Cardiac septum (tissue), 1 donor: ENCODE data around the gene ATP6V0A1. TPM values are rescaled to one million over a fixed set of nuclear protein-coding genes. Genes with fewer than 3 reads are reported as not detected.
"Not testable (repeated sequence)": the region's sequence is repeated elsewhere in the genome, so short reads cannot be mapped to it uniquely, and the experiment has no call there.

Source experiments
- DNase-seq: peaks from one replicate; pipeline ENCODE4 v3.0.0-alpha.2; 2020; ENCODE audit warnings: low spot score
- intact Hi-C: fragments of 100-400 bp; cut with DNase I; formaldehyde crosslinking; loops from one replicate; pipeline ENCODE4 v1.14.0; 2022
- total RNA-seq: library from RNA; stranded (reverse); fragmentation: NEBNext Ultra II Directional; extraction: Animal tissue kit (Norgen Biotek cat#: 25700); gene quantifications from one replicate; pipeline ENCODE4 v1.2.1, GENCODE V29; 2021
- donor health status: DM: no; HTN: no; CAD: no.

ATP6V0A1 gene
- total RNA-seq, 1 donor from 2014 or later, result 40.3 TPM

DNA sequence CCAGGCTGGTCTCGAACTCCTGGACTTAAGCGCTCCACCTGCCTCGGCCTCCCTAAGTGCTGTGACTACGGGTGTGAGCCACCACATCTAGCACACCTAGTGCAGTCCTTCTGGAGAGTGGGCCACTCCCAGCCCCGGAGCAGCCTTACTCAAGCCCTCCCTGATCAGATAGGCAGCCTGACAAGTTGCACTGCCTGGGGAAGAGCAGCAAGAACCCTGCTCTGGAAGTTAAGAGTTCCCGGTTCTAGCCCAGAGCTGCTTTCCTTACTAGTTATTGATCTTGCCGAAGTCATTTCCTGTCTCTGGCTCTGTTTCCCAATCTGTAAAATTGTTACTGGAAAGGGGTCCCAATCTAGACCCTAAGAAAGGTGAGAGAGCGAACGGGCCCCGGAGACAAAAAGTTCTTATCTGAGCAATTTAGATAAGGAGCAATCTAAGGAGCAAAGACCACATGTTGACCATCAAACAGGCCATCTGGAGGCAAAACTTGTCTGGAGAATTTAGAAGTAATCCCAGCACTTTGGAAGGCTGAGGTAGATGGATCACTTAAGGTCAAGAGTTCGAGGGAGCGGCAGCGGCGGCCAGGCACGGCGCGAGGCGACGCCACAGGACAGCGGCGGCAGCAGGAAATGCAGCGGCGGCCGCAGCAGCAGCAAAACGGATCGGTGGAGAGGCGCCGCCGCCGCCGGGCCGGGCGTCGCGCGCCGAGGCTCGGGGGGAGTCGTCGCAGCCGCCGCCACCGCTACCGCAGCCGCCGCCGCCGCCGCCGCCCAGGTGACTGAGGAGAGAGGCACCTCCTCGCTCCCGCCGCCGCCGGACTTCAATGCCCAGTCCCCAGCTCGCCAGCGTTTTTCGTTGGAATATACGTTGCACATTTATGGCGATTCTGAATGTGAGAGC is 73.0 kb downstream of the ATP6V0A1 start:
- intact Hi-C loops, result loop anchor here (10.0 kb wide), 1 partner anchor 507 kb away; the partner anchor contains the start of gene NKIRAS2
- peak; percentile 85 for DNase-seq

DNA sequence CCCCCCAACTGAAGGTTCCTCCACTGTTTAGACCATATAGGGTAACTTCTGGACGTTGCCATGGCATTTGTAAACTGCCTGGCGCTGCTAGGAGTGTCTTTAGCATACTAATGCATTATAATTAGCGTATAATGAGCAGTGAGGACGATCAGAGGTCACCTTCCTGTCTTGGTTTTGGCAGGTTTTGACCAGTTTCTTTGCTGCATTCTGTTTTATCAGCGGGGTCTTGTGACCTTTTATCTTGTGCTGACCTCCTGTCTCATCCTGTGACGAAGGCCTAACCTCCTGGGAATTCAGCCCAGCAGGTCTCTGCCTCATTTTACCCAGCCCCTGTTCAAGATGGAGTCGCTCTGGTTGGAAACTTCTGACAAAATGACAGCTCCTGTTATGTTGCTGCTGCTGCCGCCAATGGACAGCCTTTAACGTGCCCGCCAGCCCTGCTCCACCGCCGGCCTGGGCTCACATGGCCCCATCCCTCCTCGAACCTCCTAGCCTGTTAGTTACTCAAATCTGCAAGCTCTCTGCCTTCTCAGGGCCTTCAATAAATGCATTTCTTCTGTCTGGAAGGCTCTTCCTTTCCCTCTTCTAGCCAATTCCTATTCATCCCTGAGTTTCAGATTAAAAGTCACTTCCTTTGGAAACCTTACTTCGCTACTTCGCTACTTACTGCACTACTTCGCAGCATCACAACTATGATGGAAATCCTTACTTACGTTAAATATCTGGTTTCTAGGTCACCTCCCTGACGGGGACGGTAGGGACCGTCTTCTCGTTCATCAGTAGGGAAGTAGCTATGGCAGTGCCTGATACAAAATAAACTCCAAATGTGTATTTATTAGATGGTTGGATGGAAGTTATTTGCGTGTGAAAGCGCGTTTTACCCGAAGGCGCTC is 76.7 kb downstream of the ATP6V0A1 start:
- no peak for DNase-seq
- intact Hi-C loops, result loop anchor here (10.0 kb wide), 1 partner anchor 511 kb away; the partner anchor contains the start of gene NKIRAS2

DNA sequence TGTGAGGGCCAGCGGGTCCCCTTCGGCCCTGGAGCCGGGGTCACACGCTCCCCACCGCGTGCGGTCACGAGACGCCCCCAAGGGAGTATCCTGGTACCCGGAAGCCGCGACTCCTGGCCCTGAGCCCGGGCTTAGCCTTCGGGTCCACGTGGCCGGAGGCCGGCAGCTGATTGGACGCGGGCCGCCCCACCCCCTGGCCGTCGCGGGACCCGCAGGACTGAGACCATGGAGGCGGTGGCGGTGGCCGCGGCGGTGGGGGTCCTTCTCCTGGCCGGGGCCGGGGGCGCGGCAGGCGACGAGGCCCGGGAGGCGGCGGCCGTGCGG is 77.3 kb downstream of the ATP6V0A1 start, which contains the start of gene NAGLU:
Gene NAGLU, plus strand, starts transcription at position 194 of the 324 bp plus-strand sequence. Its CDS starts 32 bp downstream, at position 226.
- peak; percentile 99 for DNase-seq
- intact Hi-C loops, result loop anchor here (10.0 kb wide), 1 partner anchor 511 kb away; the partner anchor contains the start of gene NKIRAS2

DNA sequence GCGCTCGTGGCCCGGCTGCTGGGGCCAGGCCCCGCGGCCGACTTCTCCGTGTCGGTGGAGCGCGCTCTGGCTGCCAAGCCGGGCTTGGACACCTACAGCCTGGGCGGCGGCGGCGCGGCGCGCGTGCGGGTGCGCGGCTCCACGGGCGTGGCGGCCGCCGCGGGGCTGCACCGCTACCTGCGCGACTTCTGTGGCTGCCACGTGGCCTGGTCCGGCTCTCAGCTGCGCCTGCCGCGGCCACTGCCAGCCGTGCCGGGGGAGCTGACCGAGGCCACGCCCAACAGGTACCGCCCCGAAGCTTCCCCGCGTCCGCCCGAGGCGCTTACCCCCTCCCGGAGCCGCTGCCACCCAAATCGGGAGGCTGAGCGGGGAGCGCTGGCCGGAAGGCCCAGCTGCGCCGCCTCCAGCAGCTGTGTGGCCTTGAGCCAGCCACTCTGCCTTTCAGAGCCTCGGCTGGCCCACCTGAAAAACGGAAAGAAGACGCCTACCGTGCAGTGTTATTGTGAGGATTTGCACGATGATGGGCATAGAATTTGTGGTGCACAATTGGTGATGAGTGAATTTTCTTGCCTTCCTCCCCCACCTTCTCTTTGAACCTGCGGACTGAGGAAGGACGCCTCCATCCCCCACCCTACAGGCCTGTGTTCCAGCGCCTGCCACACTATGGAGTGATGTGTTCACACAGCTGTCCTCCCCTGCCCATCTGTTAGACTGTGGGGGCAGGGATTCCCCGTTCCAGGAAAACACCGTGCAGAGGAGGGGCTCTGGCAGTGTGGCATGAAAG is 77.9 kb downstream of the ATP6V0A1 start:
- intact Hi-C loops, result loop anchor here (10.0 kb wide), 1 partner anchor 512 kb away; the partner anchor contains the start of gene NKIRAS2
- peak; percentile 92 for DNase-seq

DNA sequence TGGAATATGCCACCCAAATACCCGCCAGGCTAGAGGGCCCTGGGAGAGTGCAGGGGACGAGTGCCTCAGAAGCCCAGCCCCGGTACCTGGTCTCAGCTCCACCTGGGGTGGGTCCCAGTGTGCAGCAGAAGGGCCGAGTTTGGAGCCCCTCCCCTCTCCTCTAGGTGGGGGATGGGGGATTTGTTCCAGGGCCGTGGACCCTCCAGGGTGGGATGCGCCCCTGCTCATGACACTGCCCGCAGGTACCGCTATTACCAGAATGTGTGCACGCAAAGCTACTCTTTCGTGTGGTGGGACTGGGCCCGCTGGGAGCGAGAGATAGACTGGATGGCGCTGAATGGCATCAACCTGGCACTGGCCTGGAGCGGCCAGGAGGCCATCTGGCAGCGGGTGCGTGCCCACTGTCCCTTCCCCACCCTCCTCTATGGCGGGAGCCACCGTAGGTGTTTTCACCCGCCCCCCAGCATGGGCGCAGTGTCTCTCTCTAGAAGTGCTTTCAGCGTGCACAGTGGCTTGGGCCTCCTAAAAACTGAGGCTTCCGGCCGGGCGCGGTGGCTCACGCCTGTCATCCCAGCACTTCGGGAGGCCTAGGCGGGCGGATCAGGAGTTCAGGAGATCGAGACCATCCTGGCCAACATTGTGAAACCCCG is 78.6 kb downstream of the ATP6V0A1 start:
- no peak for DNase-seq
- intact Hi-C loops, result loop anchor here (10.0 kb wide), 1 partner anchor 512 kb away; the partner anchor contains the start of gene NKIRAS2

DNA sequence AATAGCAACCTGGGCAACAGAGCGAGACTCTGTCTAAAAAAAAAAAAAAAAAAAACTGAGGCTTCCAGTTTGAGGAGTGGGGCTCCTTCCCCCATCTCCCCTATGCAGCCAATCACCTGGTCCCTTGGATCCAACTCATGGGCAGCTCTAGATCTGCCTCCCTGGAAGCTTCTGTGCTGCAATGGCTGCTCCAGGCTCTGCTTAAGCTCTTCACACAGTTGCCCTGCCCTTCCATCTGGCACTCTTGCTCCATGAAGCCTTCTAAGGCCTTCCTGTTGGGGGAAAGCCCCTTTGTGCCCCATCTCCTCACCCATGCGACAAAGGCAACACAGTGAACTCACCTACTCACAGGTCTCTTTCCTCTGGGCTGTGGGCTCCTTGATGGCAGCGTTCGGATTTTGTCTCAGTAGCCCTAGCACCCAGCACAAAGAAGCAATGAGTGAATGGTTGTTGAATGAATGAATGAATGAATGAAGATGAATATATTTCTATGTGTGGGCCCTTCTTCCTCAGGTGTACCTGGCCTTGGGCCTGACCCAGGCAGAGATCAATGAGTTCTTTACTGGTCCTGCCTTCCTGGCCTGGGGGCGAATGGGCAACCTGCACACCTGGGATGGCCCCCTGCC is 79.3 kb downstream of the ATP6V0A1 start:
- DNase-seq, result no peak
- intact Hi-C loops, result loop anchor here (10.0 kb wide), 1 partner anchor 513 kb away; the partner anchor contains the start of gene NKIRAS2

DNA sequence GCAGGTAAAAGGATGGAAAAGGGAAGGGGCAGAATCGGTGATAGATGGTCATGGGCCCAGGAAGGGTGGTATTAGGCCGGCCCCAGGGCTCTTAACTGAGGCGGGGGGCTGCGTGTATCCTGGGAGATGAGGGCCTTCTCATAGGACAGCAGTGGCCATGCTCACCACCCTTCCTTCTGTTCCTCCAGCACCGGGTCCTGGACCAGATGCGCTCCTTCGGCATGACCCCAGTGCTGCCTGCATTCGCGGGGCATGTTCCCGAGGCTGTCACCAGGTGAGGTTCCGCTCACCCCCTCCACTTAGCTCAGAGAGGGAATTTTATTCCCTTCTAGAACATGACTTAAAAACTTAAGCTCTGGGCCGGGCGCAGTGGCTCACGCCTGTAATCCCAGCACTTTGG is 79.8 kb downstream of the ATP6V0A1 start:
- no peak for DNase-seq
- intact Hi-C loops, result loop anchor here (10.0 kb wide), 1 partner anchor 514 kb away; the partner anchor contains the start of gene NKIRAS2

DNA sequence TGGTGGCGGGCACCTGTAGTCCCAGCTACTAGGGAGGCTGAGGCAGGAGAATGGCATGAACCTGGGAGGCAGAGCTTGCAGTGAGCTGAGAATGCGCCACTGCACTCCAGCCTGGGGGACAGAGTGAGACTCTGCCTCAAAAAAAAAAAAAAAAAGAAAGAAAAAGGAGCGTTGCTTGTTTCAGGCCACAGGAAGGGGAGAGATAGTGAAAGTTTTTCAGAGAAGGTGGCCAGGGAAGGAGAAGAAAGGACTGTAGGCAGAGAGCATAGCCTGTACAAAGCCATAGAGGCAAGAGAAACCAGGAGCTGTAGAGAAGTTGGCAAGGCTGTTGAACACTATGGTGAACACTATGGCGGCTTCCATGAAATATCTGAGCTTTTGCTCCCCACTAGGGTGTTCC is 81.9 kb downstream of the ATP6V0A1 start:
- DNase-seq, intact Hi-C loops: not testable (repeated sequence)

DNA sequence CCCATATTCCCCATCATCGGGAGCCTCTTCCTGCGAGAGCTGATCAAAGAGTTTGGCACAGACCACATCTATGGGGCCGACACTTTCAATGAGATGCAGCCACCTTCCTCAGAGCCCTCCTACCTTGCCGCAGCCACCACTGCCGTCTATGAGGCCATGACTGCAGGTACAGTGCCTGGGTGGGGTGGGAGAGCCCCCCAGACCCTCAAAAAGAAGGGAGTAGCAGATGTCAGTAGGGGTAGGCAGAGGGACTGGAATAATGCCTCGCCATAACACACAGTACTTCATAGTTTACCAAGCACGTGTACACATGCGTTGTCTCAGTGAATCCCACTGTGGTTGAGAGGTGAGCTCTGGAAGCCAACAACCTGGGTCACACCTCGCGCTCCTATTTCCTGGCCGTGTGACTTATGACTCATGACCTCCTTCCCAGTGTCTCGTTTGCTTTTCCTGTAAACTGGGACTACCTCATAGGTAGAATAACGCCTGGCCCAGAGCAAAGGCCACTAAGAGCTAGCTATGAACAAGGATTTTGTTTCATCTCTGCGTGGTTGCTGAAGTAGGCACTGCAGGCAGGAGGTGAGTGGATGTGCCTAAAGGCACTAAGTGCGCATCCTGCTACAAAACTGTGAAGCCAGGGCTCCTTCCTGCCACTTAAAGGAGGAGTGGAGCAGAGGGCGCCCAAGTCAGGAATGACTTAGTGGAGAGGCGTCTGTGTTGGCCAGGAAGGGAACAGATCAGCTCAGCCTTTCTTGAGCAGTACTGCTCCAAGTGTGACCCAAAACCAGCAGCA is 82.6 kb downstream of the ATP6V0A1 start:
- intact Hi-C loops, result no loop called here
- DNase-seq, result no peak

DNA sequence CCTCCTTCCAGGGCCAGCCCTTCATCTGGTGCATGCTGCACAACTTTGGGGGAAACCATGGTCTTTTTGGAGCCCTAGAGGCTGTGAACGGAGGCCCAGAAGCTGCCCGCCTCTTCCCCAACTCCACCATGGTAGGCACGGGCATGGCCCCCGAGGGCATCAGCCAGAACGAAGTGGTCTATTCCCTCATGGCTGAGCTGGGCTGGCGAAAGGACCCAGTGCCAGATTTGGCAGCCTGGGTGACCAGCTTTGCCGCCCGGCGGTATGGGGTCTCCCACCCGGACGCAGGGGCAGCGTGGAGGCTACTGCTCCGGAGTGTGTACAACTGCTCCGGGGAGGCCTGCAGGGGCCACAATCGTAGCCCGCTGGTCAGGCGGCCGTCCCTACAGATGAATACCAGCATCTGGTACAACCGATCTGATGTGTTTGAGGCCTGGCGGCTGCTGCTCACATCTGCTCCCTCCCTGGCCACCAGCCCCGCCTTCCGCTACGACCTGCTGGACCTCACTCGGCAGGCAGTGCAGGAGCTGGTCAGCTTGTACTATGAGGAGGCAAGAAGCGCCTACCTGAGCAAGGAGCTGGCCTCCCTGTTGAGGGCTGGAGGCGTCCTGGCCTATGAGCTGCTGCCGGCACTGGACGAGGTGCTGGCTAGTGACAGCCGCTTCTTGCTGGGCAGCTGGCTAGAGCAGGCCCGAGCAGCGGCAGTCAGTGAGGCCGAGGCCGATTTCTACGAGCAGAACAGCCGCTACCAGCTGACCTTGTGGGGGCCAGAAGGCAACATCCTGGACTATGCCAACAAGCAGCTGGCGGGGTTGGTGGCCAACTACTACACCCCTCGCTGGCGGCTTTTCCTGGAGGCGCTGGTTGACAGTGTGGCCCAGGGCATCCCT is 84.8 kb downstream of the ATP6V0A1 start:
- intact Hi-C loops, result no loop called here
- DNase-seq, result no peak

DNA sequence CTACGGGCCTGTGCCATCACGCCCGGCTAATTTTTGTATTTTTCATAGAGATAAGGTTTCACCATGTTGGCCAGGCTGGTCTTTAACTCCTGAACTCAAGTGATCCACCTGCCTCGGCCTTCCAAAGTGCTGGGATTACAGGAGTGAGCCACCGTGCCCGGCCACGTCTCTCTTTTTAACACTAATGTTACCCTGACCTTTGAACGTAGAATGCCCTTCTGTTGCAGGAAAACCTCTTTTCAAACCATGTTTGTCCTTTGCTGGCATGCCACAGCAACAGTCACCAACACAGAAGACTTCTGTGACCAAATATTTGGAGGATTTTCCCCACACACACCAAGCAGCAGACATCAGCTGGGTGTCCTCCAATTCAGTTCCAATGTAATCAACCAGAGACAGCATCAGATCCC is 86.2 kb downstream of the ATP6V0A1 start:
- intact Hi-C loops, result no loop called here
- no peak for DNase-seq

DNA sequence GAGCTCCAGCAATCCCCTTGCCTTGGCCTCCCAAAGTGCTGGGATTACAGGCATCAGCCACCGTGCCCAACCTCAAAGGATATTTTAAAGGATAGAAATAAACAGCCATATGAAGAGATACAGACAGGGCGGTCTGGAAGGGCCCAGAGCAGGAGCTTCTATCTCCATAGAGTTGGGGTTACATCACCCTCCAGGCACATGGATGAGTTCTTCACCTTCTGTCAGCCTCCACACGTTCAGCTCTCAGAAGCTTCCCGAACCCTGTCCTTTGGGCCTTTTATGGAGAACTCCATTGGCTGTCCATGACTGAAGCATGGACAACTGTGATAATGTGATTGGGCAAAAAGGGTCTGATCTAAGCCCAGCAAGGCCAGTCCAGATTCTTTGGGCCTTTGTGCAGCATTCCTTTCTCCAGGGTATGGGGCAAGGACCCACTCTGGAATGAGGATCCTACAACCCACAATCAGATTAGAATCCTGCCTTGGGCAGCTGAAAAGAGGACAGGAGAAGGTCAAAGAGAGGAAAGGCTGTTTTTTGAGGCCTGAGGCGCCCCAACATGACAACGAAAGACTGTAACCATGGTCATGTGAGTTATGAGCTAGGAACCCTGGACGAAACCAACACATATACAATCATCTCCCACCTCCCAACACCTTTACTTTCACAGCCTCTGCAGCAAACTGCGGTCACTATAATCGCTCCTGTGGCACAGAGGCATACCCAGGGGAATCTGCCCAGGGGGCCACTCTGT is 87.3 kb downstream of the ATP6V0A1 start:
- DNase-seq, intact Hi-C loops: not testable (repeated sequence)

DNA sequence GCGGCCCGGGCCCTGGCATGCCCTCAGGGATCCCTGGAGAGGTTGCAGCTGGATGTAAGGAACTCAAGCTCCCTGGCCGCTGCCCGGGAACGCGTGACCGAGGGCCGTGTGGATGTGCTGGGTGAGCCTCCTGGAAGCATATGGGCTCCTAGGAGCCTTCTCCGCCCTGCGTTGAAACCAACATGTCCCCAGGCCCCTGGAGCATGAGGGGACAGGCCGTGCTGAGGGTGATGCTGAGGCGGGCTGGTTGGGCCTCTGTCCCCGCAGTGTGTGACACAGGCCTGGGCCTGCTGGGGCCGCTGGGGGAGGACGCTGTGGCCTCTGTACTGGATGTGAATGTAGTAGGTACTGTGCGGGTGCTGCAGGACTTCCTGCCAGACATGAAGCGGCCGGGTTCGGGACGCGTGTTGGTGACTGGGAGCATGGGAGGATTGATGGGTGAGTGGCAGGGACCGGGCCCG is 88.4 kb downstream of the ATP6V0A1 start:
- no peak for DNase-seq
- intact Hi-C loops, result no loop called here

DNA sequence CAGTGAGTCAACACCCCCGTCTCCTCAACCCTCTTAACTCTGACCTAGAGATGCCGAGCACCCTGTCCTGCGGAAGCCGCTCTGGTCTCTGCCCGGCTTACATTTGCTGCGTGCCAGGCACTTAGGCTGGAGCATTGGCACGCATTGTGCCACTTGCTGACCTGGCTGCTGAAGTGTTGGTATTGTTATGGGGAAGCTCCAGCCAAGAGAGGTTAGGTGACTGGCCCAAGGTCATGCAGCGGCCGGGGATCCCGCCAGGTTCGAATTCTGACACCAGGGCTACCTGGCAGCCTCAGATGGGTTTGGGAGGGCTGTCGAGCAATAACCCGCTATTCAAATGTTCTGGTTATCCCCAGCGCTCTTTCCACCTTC is 89.0 kb downstream of the ATP6V0A1 start:
- intact Hi-C loops, result no loop called here
- no peak for DNase-seq

DNA sequence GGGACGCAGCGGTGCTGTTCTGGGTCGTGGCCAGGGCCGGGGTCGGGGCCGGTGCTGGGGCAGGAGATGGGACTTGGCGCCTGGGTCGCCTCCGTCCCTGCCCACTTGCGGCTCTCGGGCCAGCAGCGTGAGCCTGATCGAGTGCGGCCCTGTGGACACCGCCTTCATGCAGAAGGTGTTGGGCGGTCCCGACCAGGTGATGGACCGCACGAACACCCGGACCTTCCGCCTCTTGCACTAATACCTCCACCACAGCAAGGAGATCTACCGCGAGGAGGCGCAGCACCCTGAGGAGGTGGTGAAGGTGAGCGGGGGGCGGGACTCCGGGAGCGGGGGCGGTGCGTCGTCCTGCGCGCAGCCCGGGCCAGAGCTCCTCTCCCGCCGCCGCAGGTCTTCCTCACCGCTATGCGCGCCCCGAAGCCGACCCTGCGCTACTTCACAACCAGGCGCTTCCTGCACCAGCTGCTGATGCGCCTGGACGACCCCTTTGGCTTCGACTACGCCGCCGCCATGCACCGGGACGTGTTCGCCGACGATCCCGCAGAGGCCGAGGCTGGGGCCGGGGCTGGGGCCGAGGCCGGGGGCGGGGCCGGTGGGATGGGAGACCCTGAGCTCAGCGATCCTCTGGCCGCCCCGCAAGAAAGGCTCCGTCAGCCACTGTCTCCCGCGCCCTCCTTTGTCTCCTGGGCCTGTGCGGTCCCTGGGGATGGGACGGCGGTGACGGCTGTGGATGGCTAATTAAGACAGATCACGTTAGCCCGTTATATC is 89.6 kb downstream of the ATP6V0A1 start:
- intact Hi-C loops, result no loop called here
- no peak for DNase-seq
